GM10266 (cell line): ENCODE measurements around the gene REXO1.
A peak's percentile ranks its signal among the peaks of the same experiment; 100 is the strongest.

ENCODE experiments used
- DNase-seq: peaks from one replicate; pipeline ENCODE4 v3.0.0; 2012; ENCODE audit errors: extremely low spot score
- TF ChIP-seq, protein P1 (sequence below): IDR thresholded peaks from 2 replicates; pipeline ENCODE4 v1.5.1; 2012; ENCODE audit warnings: mild to moderate bottlenecking, low read depth; ENCODE audit not compliant: control insufficient read depth, insufficient read depth; ENCODE audit errors: missing control alignments

Gene REXO1

DNA sequence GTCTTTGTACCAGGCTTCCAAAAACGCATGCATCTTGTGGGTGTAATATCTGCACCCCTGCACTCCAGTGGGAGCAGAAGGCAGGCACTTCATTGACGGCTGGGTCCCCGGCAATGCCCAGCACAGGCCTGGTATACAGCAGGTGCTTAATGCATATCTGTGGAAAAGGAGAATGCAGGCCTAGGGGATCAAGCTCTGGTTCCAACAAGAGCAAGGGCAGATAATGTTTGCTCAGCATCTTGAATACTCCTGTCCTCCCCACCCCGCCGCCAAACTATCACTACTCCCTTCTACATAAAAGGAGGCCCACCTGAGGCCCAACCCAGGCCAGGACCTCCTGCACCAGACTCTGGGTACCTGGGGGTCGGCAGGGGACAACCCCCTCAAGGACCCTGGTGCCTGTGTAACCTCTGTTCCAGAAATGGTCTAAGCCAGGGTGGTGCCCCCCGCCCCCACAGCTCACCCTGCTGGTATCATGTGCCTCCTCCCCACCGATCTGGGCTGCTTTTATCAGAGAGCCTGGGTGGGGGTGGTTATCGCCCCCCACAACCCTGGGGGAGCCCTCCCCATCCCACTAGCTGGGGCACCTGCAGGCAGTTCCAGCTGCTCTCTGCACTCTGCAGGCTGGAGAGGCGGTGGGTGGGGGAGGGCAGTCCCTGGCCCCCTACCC is 10.3 kb upstream of the REXO1 start:
- TF ChIP-seq, protein P1, sequence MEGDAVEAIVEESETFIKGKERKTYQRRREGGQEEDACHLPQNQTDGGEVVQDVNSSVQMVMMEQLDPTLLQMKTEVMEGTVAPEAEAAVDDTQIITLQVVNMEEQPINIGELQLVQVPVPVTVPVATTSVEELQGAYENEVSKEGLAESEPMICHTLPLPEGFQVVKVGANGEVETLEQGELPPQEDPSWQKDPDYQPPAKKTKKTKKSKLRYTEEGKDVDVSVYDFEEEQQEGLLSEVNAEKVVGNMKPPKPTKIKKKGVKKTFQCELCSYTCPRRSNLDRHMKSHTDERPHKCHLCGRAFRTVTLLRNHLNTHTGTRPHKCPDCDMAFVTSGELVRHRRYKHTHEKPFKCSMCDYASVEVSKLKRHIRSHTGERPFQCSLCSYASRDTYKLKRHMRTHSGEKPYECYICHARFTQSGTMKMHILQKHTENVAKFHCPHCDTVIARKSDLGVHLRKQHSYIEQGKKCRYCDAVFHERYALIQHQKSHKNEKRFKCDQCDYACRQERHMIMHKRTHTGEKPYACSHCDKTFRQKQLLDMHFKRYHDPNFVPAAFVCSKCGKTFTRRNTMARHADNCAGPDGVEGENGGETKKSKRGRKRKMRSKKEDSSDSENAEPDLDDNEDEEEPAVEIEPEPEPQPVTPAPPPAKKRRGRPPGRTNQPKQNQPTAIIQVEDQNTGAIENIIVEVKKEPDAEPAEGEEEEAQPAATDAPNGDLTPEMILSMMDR = no peak
- DNase-seq = no peak

DNA sequence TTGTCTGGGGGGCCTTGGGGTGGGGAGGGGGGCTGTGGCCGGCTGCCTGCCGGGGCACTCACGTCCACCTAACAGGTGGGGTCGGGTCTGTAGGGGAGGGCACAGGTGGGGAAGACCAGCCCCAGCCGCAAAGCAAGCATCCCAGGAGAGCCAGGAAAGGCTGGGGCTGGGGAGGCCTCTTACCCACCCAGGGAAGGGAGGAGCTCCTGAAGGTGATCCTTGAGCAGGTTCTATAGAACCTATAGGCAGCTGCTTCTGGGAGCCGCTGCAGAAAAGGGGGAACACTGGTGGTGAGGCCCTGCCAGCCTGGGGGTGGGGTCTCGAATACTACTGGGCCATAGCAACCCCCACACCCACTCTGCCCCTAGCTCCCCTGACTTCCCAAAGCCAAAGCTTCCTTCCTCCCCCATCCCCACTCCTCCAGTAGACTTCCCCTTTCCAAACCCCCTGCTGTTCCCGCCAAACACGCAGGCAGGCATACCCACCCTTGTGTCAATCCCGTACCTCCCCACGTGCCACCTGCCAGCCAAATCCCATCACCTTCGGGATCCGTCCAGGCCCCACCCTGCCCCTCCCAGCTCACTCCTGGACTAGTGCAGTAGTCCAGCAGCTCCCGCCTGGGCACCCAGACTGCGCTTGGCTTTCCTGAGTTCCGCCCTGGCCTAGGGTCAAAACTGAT is 9.5 kb upstream of the REXO1 start:
- DNase-seq = no peak
- TF ChIP-seq, protein P1 = no peak

DNA sequence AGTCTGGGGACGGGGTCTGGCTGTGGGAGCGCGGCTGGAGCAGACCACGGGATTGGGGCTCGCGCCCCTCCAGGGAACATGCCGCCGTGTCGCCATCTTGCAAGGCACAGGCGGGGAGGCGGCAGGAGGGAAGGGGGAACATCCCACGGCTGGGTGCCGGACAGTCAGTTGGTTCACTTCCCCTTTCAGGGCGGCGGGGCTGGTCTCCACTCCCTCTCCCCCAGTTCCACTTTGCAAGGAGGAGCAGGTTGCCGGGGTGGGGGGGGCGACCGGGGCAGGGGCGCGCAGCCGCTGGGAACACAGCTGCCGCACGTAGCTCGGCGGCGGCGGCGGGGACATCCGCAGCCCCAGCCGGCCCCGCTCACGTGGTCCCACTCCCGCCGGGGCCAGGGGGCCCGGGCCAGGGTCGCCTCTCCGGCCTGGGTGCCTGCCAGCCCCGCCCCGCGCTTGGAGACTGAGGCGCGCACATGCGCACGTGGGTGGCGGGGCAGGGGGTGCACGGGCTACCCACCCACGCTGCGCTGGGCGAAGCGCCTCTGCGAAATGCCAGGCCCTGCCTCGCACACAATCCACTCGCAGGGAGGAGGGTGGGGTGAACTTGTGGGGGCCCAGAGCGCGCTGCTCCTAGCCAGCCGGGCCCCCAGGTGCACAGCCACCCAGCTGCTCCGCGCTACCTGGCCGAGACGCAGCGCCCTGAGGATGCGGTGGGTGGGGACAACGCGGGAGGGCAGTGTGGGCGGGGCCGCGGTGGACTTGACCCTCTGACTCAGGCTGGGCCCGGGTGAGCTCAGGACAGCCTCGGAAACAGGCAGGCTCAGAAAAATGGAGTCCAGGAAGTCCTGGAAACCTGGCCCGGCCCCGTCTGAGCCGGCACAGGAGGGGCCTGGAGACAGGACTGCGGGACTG is 8.7 kb upstream of the REXO1 start:
- peak; percentile 88 for DNase-seq
- TF ChIP-seq, protein P1 = no peak

DNA sequence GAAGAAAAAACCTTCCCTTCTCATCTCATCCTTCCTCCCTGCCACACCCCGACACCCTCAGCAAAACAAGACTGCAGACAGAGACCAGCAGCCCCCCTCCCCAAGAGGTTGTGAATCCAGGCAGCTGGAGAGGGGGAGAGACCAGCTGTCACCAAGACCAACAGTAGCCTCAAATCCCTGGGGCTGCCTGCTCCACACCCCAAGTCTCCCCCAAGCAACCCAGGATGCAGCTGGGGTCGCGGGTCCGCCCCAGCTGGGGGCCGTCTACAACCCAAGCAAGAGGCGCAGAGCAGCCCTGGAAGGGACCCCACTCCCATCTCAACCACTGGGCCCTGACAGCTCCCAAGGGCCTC is 8.0 kb upstream of the REXO1 start:
- no peak for DNase-seq
- TF ChIP-seq, protein P1 = no peak

DNA sequence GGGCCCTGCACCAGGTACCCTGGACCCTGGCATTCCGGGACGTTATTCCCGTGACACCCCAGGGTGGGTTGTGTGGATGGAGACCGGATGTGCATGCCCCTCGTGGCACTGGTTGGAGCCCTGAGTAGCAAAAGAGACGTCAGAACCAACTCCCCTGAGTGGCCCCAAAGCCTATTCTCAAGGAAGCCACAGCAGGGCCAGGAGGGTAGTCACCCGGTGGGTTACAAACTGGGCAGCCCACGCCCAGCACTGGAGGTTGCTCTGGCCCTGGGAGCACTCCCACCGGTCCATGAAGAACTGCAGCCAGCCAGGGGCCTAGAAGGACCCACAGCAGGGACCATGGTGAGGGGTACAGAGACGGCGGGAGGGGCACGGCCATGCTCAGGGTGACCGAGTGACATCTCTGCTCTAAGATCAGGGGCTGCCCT is 7.6 kb upstream of the REXO1 start:
- TF ChIP-seq, protein P1 = no peak
- DNase-seq = no peak

DNA sequence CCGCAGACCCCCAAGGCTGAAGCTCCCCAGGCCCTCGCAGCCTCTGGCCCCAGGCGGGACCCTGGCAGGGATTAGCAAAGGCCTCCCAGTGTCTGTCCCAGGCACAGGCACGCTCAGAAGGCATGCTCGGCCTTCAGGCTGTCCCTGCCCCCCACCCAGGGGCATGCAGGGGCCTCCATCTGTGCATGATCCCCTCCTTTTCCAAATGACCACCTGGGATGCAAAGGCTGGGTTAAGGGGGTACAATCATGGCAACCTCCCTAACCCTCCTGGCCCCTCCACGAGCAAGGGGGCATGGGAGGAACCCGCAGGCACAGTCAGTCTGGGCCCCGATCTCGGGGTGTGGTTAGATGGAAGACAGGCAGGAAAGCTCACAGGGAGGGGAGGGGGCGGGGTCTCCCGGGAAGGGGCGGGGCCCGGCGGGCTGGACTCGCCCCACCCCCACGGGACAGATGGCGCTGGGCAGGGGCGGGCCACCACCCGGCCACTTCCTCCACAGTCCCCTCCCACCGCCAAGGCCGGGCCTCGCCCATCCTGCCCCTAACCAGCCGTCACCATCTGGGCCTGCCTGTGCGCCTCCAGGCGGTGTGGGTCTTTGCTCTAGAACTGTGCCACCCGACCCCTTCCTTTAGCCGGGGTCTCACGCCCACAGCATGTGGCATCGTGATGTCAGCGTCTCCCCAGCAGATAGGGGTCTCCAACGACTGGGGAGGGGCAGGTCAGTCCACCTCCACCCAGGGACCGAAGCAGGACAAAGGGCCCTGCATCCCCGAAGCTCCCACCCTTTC is 7.0 kb upstream of the REXO1 start:
- peak; percentile 98 for DNase-seq
- TF ChIP-seq, protein P1 = no peak
